ENCODE data around the gene CNIH2. TPM values are rescaled to one million over a fixed set of nuclear protein-coding genes. Genes with fewer than 3 reads are reported as not detected.

CNIH2 gene
- total RNA-seq, 3 donors from 2014 or later = 0.48 TPM; not detected in 2

DNA sequence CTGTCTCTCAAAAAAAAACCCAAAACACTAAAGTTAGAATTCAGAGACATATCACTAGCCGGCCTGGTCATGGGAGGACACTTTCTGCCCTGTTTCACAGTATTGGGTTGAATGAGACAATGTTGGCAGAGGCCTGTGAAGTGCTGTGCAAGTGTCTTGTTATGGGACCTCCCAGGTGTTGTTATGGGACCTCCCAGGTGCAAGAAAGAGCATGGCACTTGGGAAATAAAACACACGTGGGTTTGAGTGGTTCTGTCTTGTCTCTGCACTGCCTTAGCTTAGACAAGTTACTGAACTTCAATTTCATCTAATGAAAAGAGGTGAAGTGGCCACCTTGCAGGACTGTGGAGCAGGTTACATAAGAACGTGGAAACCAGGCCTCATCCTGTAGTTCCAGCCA lies 38.5 kb upstream of the CNIH2 start:
- intact Hi-C loops (cut with DNase I; ENCODE audit: low total_unique reads) = no loop called here

DNA sequence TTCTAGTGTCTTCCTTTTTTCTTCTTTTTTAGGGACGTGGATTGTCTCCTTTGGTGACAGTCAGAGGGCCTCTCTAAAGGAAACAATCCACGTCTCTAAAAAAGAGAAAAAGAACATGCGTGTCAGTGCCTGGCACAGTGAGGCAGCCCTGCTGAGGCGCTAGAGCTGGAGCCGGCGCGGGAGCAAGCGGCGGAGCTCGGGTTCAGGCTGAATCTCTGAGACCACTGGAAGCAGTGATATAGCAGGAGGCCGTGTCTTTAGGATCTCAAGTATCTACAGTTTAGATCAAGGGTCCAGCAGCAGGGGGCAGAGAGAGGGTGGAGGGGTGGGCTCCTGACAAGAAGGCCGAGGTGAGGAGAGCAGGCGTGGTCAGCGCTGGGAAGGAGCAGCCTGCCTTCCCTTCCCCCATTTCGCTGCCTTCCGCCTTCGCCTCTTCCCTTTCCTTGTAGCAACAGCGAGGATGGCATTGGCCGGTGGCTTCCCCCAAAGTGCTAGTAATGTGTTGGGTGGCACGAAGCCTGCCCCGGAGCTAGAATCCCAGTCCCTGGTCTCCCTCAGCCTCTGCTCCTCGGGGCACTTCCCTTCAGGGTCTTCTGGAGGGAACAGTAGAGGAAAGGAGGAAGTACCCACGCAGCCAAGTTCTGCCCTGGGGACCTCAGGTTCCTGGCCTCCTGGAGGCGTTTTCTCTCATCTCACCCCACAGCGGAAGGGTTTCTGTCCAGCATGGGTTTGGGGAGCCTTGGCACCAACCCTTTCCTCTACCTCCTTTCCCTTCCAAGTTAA lies 37.8 kb upstream of the CNIH2 start:
- TF ChIP-seq POLR2AphosphoS5 (IDR thresholded peaks at IDR 0.05) (no peak), POLR2A (IDR thresholded peaks at IDR 0.05) (no peak)
- TF ChIP-seq, protein P1, sequence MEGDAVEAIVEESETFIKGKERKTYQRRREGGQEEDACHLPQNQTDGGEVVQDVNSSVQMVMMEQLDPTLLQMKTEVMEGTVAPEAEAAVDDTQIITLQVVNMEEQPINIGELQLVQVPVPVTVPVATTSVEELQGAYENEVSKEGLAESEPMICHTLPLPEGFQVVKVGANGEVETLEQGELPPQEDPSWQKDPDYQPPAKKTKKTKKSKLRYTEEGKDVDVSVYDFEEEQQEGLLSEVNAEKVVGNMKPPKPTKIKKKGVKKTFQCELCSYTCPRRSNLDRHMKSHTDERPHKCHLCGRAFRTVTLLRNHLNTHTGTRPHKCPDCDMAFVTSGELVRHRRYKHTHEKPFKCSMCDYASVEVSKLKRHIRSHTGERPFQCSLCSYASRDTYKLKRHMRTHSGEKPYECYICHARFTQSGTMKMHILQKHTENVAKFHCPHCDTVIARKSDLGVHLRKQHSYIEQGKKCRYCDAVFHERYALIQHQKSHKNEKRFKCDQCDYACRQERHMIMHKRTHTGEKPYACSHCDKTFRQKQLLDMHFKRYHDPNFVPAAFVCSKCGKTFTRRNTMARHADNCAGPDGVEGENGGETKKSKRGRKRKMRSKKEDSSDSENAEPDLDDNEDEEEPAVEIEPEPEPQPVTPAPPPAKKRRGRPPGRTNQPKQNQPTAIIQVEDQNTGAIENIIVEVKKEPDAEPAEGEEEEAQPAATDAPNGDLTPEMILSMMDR (IDR thresholded peaks at IDR 0.05) = no peak
- no peak overlapping the region for H3K4me3 ChIP-seq
- H3K36me3 ChIP-seq = no peaks in the 10 kb centered on the region
- H3K9me3 ChIP-seq = no peaks in the 10 kb centered on the region
- no peak for DNase-seq (ENCODE audit: low spot score in 2 of 2)
- no peaks in the 10 kb centered on the region for H3K27me3 ChIP-seq
- intact Hi-C loops (cut with DNase I; ENCODE audit: low total_unique reads) = no loop called here
- no peaks in the 10 kb centered on the region for H3K4me1 ChIP-seq
- H3K27ac ChIP-seq = no peak overlapping the region

More for the DNA sequence above, 38.5 kb upstream of the CNIH2 start:
- Histone ChIP-seq H3K27me3 (no peaks in the 10 kb centered on the region), H3K9me3 (no peaks in the 10 kb centered on the region), H3K4me1 (no peaks in the 10 kb centered on the region), H3K36me3 (no peaks in the 10 kb centered on the region), H3K4me3 (no peak overlapping the region), H3K27ac (no peak overlapping the region)
- TF ChIP-seq POLR2AphosphoS5 (IDR thresholded peaks at IDR 0.05) (no peak), POLR2A (IDR thresholded peaks at IDR 0.05) (no peak)
- TF ChIP-seq, protein P1 (IDR thresholded peaks at IDR 0.05) = no peak
- no peak for DNase-seq (ENCODE audit: low spot score in 2 of 2)

DNA sequence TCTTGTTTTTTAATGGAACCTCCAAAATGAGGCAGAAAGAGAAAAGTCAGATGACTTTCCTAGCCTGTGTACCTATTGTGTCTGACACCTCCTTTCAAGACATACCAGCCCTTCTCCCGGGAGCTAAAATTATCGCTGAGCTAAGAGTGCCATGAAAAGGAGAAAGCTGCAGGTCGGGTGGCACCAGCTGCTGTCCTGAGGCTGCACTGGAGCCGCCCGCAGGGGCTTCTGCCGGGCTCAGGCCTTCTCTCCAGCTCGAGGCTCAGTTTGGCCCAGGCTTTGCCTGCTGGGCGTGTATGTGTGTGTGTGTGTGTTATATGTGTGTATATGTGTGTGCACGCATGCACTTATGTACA lies 37.2 kb upstream of the CNIH2 start:
- DNase-seq (ENCODE audit: low spot score in 2 of 2) = no peak
- no peak overlapping the region for H3K27ac ChIP-seq
- TF ChIP-seq POLR2A (IDR thresholded peaks at IDR 0.05) (no peak), POLR2AphosphoS5 (IDR thresholded peaks at IDR 0.05) (no peak)
- TF ChIP-seq, protein P1 (IDR thresholded peaks at IDR 0.05) = no peak
- H3K27me3 ChIP-seq = no peaks in the 10 kb centered on the region
- no peaks in the 10 kb centered on the region for H3K4me1 ChIP-seq
- H3K9me3 ChIP-seq = no peaks in the 10 kb centered on the region
- H3K4me3 ChIP-seq = no peak overlapping the region
- no peaks in the 10 kb centered on the region for H3K36me3 ChIP-seq
- intact Hi-C loops (cut with DNase I; ENCODE audit: low total_unique reads) = no loop called here

DNA sequence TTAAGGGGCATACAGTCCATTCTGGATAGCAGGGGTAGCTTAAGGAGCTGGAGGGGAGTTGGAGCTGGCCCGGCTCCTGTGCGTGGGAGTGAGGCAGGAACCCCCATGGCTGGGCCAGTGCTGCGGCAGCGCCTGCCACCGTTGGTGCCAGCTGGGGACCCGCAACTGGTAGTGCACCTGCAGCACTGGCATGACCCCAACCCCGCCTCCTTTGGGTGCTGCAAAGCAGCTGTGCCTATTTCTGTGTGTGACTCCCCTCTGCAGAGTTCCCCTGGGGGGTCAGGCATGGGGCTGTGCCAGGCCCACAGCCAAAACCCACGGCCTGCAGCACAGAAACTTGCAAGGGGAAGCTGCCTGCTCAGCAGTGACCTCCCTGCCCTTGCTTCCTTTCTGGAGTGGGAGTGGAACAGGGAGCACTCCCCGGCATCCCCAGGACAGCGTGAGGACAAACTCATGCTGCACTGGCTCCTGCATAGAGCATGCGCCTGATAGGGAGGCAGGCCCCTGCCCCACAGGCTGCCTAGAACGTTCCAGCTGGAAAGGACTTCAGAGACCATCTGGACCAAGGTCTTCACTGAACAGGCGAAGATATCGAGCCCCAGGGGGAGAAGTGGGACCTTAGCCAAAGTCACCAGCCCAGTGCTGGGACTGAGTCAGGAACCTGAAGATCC lies 35.7 kb upstream of the CNIH2 start:
- no peak overlapping the region for H3K4me3 ChIP-seq
- intact Hi-C loops (cut with DNase I; ENCODE audit: low total_unique reads) = no loop called here
- no peaks in the 10 kb centered on the region for H3K36me3 ChIP-seq
- no peaks in the 10 kb centered on the region for H3K9me3 ChIP-seq
- H3K4me1 ChIP-seq = no peaks in the 10 kb centered on the region
- DNase-seq (ENCODE audit: low spot score in 2 of 2) = no peak
- no peaks in the 10 kb centered on the region for H3K27me3 ChIP-seq
- TF ChIP-seq, protein P1 (IDR thresholded peaks at IDR 0.05) = no peak
- no peak for TF ChIP-seq POLR2AphosphoS5 (IDR thresholded peaks at IDR 0.05)
- no peak for TF ChIP-seq POLR2A (IDR thresholded peaks at IDR 0.05)
- no peak overlapping the region for H3K27ac ChIP-seq
